Glutamatergic neuron (in vitro differentiated cells): ENCODE measurements around the gene COLEC11. TPM values are rescaled to one million over a fixed set of nuclear protein-coding genes. Genes with fewer than 3 reads are reported as not detected.

Source experiments
- DNase-seq: peaks from one replicate; pipeline ENCODE4 v3.0.0; 2022
- H3K27ac Mint-ChIP-seq: one replicate; pipeline ENCODE4 v1.8.0; 2020; ENCODE audit warnings: mild to moderate bottlenecking, mixed read lengths, inconsistent platforms; ENCODE audit not compliant: unreplicated experiment
- H3K27me3 Mint-ChIP-seq: one replicate; pipeline ENCODE4 v1.8.0; 2020; ENCODE audit warnings: mild to moderate bottlenecking, moderate library complexity, mixed read lengths, inconsistent platforms; ENCODE audit not compliant: unreplicated experiment
- H3K36me3 Mint-ChIP-seq: one replicate; pipeline ENCODE4 v1.8.0; 2020; ENCODE audit warnings: mild to moderate bottlenecking, mixed read lengths, inconsistent platforms; ENCODE audit not compliant: unreplicated experiment
- H3K4me1 Mint-ChIP-seq: one replicate; pipeline ENCODE4 v1.8.0; 2020; ENCODE audit warnings: mild to moderate bottlenecking, low read depth, mixed read lengths, inconsistent platforms; ENCODE audit not compliant: unreplicated experiment
- H3K4me3 Mint-ChIP-seq: one replicate; pipeline ENCODE4 v1.8.0; 2020; ENCODE audit warnings: mild to moderate bottlenecking, mixed read lengths, inconsistent platforms; ENCODE audit not compliant: unreplicated experiment
- H3K9me3 Mint-ChIP-seq: one replicate; pipeline ENCODE4 v1.8.0; 2020; ENCODE audit warnings: mild to moderate bottlenecking, moderate library complexity, mixed read lengths, inconsistent platforms; ENCODE audit not compliant: unreplicated experiment
- CTCF ChIP-seq: fragments of 200-600 bp; sonication (generic); IDR thresholded peaks from one replicate; pipeline ENCODE4 v1.5.0; 2021; ENCODE audit not compliant: partially characterized antibody, unreplicated experiment
- total RNA-seq: library from RNA; stranded (reverse); fragmentation: NEBNext Ultra II Directional; extraction: Animal tissue kit (Norgen Biotek cat#: 25700); gene quantifications from one replicate; pipeline ENCODE4 v1.2.1, GENCODE V29; 2021; ENCODE audit not compliant: unreplicated experiment

The COLEC11 gene
- total RNA-seq, 1 donor from 2014 or later: not detected

GRCh38 chr2:3661149-3661660 is 66.3 kb downstream of the COLEC11 start:
- peaks cover 10% of the 10 kb centered on the region for H3K27me3 Mint-ChIP-seq
- TF ChIP-seq CTCF: no peak
- H3K9me3 Mint-ChIP-seq: peaks cover 14% of the 10 kb centered on the region
- DNase-seq: no peak
- no peak overlapping the region for H3K27ac Mint-ChIP-seq
- no peak overlapping the region for H3K4me3 Mint-ChIP-seq
- peaks cover 32% of the 10 kb centered on the region for H3K4me1 Mint-ChIP-seq
- no peaks in the 10 kb centered on the region for H3K36me3 Mint-ChIP-seq

GRCh38 chr2:3662239-3662638 is 67.3 kb downstream of the COLEC11 start:
- no peak overlapping the region for H3K4me3 Mint-ChIP-seq
- no peak for DNase-seq
- no peak overlapping the region for H3K27ac Mint-ChIP-seq
- no peaks in the 10 kb centered on the region for H3K36me3 Mint-ChIP-seq
- peaks cover 26% of the 10 kb centered on the region for H3K4me1 Mint-ChIP-seq
- H3K27me3 Mint-ChIP-seq: peaks cover 7% of the 10 kb centered on the region
- TF ChIP-seq CTCF: no peak
- peaks cover 10% of the 10 kb centered on the region for H3K9me3 Mint-ChIP-seq

- Mint-ChIP-seq H3K27me3 (peaks cover 7% of the 10 kb centered on the region), H3K27ac (no peak overlapping the region), H3K4me3 (no peak overlapping the region), H3K9me3 (peaks cover 8% of the 10 kb centered on the region), H3K4me1 (peaks cover 19% of the 10 kb centered on the region), H3K36me3 (peaks cover 4% of the 10 kb centered on the region)
- no peak for TF ChIP-seq CTCF
- no peak for DNase-seq
Measured at GRCh38 chr2:3664118-3664517, 69.2 kb downstream of the COLEC11 start.

GRCh38 chr2:3664925-3665324 is 70.0 kb downstream of the COLEC11 start:
- no peak for DNase-seq
- Mint-ChIP-seq H3K4me1 (peaks cover 11% of the 10 kb centered on the region), H3K4me3 (no peak overlapping the region), H3K27ac (no peak overlapping the region), H3K9me3 (peaks cover 4% of the 10 kb centered on the region), H3K36me3 (peaks cover 4% of the 10 kb centered on the region), H3K27me3 (peaks cover 7% of the 10 kb centered on the region)
- TF ChIP-seq CTCF: no peak

GRCh38 chr2:3665886-3666612 is 71.1 kb downstream of the COLEC11 start:
- Mint-ChIP-seq H3K4me3 (no peak overlapping the region), H3K9me3 (peaks cover 4% of the 10 kb centered on the region), H3K27me3 (no peaks in the 10 kb centered on the region), H3K36me3 (peaks cover 4% of the 10 kb centered on the region), H3K27ac (no peak overlapping the region), H3K4me1 (peaks cover 4% of the 10 kb centered on the region)
- DNase-seq: no peak
- no peak for TF ChIP-seq CTCF
